DOHH2 (cell line): ENCODE data around the gene WWOX.

Experiments used
- CTCF ChIP-seq: fragments of 200-600 bp; sonication (generic); IDR thresholded peaks from one replicate; pipeline ENCODE4 v1.5.1; 2014; ENCODE audit warnings: antibody characterized with exemption, mild to moderate bottlenecking, low read depth, low read length; ENCODE audit not compliant: poor library complexity, severe bottlenecking
- EZH2phosphoT487 ChIP-seq: fragments of 200-600 bp; sonication (generic); IDR thresholded peaks from 2 replicates; pipeline ENCODE4 v1.6.1; 2017; ENCODE audit warnings: borderline replicate concordance, mild to moderate bottlenecking, antibody characterized with exemption, low read length, moderate library complexity, mixed read lengths

- TF ChIP-seq CTCF (no peak), EZH2phosphoT487 (no peak)
These were observed 873.5 kb downstream of the WWOX start for GRCh38 chr16:78972986-78973385.
